ENCODE results near the gene FAM168A.
"Not testable (repeated sequence)": the region's sequence is repeated elsewhere in the genome, so short reads cannot be mapped to it uniquely, and the experiment has no call there.

FAM168A gene

DNA sequence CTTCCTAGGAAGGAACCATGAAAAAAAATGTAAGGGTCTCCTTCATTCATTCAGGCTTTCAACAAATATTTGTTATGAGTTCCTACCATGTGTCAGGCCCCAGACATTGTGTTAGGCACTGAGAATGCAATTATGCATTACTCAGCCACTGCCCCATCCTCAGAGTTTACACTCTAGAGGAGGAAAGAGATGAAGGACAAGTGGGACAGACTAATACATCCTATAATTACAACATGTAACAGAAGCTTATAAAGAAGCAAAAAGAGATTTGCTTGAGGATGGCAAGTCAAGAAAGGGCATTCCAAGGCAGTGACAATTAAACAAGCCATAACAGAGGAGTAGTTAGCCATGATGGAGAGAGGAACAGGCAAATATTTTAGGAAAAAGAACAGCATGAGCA is 78.6 kb downstream of the FAM168A start:
- DNase-seq (ENCODE audit: low spot score): no peak

DNA sequence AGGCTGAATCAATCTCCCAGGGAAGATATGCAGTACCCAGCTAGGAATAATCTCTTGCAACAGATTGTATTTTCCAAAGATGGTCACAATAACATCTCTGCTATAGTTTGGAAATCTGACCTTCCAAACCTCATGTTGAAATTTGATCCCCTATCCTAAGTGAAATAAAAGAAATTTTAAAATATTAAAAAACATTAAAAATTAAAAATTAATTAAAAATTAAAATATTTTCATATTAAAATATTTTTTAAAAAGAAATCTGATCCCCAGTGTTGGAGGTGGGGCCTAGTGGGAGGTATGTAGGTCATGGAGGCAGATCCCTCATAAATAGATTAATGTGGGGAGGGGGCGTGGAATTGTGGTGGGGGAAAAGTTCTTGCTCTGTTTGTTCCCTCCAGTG is 79.7 kb downstream of the FAM168A start:
- no peak for DNase-seq (ENCODE audit: low spot score)

DNA sequence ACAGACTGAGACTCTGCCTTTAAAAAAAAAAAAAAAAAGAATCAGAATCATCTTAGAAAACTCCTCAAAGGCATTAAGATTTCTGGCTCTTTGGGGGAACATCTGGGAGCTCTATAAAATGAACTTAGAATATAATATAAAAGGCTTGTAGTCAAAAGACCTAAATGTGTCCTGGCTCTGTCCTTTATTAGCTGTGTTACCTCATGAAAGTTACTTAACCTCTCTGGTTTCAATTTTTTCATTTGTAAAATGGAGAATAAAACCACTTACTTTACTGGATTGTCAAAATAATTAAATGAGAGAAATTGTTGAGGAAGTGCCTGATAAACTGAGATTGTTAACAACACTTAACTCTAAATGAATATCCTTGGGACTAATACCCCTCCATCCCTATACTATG is 81.8 kb downstream of the FAM168A start:
- DNase-seq (ENCODE audit: low spot score): no peak

- DNase-seq (ENCODE audit: low spot score): no peak
These were observed 84.2 kb downstream of the FAM168A start for GRCh38 chr11:73513707-73514106.

DNA sequence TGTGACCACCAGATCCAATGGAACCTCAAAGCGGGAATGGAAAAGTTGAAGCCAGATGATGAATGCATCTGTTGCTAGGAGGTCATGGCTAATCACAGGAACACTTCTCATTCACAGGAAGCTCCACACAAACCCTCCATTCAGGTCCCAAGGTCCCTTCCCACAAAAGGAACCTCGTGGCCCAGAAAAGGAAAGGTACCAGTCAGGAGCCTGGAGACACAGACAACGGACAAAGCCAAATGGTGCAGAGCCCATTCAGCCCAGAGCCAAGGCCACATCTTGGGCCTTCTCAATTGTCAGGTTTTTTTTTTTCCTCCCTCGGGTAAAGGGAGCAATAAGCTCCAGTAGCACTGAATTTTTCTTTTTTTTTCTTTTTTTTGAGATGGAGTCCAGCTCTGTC is 87.0 kb downstream of the FAM168A start:
- peak; percentile 26 for DNase-seq (ENCODE audit: low spot score)

DNA sequence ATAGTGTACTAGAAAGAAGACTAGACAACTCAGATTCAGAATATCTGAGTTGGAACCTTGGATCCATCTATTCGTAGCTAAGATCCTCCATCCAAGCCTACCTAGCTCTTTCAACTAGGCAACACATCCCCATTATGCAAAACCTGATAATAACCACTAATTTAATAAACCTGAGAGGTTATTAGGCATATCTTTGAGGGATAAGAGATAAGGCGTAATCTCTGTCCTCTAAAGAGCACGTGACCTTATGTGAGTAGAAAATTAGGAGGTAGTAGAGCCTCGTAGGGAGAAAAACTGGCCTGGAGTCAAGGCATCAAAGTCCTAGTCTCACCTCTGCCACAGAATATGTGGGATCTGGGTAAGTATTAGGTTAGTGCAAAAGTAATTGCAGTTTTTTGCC is 87.8 kb downstream of the FAM168A start:
- no peak for DNase-seq (ENCODE audit: low spot score)

DNA sequence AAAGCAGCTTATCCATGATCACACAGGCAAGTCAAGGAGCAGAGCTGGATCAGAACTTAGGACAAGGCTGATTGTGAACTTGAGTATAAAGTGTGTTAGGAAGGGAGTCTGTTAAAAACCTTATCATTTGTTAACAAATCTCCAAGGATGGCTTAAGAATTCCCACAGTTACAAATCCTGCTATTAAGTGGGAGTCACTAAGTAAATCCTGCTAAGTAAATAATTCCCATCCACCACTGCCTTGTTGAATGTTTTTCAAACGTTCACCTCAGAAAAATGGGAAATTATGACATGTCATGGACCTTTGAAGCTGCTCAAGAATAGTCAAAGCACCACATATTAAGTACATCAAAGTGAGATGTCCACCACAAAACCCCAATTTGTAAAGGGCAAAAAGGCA is 88.7 kb downstream of the FAM168A start:
- no peak for DNase-seq (ENCODE audit: low spot score)

- DNase-seq (ENCODE audit: low spot score): no peak
These were observed 89.4 kb downstream of the FAM168A start for GRCh38 chr11:73508243-73509176.

- DNase-seq (ENCODE audit: low spot score): no peak
These were observed 90.8 kb downstream of the FAM168A start for GRCh38 chr11:73507086-73507485.

- DNase-seq (ENCODE audit: low spot score): no peak
These were observed 91.9 kb downstream of the FAM168A start for GRCh38 chr11:73506038-73506437.

DNA sequence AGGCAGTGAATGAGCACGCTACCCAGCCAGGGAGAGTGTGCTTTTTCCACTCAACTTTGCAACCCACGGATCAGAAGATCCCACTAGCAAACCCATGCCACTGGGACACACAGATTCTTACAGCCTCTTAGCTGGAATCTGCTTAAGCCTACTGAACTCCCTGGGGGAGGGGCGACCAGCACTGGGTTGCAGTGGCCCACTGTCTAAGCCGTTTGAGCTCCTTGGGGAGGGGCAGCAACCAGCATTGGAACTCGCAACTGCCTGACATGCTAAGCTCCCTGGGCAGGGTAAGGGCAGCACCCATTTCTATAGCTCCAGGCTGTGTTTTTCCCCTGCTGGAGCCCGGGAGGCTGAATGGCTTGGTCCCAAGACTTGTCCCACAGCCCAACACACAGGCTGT is 99.6 kb downstream of the FAM168A start:
- no peak for DNase-seq (ENCODE audit: low spot score)

DNA sequence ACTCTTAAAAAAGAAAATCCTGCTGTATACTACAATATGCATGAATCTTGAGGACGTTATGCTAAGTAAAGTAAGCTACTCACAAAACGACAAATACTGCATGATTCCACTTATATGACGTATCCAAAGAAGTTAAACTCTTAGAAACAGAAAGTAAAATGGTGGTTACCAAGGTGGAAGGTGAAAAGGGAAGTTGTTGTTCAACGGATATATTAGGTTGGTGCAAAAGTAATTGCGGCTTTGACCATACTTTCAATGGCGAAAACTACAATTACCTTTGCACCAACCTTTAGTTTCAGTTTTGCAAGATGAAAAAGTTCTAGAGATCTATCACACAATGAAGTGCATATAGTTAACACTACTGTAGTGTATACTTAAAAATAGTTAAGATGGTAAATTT is 101.8 kb downstream of the FAM168A start:
- no peak for DNase-seq (ENCODE audit: low spot score)

DNA sequence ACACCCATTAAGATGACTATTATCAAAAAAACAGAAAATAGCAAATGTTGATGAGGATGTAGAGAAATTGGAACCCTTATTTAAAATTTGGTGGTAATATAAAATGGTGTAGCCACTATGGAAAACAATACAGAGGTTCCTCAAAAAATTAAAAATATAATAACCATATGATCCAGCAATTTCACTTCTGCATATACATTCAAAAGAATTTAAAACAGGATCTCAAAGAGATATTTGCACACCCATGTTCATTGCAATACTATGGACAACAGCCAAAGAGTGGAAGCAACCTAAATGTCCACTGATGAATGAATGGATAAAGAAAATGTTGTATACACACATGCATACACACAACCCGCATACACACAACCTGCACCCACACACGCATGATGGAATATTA is 102.2 kb downstream of the FAM168A start:
- no peak for DNase-seq (ENCODE audit: low spot score)

DNA sequence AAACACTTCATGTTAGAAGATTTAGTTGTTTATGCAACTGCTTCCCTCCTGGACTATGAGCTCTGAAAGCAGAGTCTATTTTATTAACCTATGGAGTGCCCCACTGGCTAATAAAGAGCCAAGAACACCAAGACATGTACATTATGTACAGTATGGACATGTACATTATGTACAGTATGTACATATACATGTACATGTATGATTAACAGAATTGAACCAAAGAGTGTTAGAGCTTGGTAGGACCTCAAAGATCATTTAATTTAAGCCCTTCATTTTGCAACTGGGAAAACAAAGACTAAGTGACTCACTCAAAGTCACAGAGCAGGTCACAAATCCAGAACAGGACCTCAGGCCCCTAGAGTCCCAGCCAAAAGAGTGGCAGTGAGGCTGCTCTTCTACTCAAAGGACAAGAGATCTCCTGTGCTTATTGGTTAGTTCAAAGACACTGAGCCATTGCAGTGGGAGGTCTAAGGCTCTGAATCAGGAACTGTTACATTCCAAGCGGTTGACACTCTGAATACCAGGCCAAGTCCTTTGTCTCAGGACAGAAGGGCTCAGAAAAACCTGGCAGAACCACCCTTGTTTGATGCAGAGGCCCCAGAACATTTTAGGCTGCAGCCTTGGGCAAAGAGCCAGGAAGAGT is 103.8 kb downstream of the FAM168A start:
- DNase-seq (ENCODE audit: low spot score): peak; percentile 63

- no peak for DNase-seq (ENCODE audit: low spot score)
These were observed 116.3 kb downstream of the FAM168A start for GRCh38 chr11:73481626-73482025.

GRCh38 chr11:73480677-73481076 is 117.2 kb downstream of the FAM168A start:
- DNase-seq (ENCODE audit: low spot score): no peak

DNA sequence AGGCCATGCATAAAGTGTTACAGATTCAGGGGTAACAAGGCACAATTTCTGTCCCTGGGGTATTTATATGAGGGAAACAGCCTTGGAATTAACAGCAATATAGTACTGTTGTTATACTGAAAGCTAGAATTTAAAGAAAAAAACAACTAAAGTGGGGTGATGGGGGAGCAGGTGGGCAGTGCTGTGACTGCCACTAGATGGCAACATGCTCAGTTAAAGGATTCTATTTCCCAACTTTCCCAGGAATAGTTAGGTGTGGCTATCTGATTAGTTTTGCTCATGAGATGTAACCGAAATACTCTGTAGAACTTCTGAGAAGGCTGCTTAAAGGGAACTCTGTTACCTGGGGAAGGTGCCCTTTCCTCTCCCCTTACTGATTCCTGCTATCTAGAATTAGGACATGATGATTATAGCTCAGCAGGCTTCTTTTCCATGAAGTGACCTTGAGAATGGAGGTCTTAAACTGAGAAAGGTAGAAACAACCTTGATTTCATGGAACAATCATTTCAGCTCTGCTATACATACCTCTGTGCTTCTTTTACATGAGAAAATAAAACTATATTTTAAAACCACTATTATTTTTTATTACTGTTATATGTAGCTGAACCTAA is 119.1 kb downstream of the FAM168A start:
- peak; percentile 60 for DNase-seq (ENCODE audit: low spot score)

DNA sequence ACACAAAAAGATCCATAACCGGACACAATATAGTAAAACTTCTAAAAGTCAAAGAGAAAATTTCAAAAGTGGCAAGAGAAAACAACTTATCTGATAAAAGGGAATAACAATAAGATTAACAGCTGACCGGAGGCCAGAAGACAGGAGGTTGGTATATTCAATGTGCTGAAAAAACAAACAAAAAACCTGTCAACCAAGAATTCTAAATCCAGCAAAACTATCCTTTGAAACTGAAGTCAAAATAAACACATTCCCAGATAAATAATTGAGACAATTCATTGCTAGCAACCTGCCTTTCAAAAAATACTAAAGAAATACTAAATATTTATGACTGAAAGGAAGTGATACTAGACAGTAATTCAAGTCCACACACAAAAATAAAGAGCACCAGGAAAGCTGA is 120.4 kb downstream of the FAM168A start:
- no peak for DNase-seq (ENCODE audit: low spot score)

DNA sequence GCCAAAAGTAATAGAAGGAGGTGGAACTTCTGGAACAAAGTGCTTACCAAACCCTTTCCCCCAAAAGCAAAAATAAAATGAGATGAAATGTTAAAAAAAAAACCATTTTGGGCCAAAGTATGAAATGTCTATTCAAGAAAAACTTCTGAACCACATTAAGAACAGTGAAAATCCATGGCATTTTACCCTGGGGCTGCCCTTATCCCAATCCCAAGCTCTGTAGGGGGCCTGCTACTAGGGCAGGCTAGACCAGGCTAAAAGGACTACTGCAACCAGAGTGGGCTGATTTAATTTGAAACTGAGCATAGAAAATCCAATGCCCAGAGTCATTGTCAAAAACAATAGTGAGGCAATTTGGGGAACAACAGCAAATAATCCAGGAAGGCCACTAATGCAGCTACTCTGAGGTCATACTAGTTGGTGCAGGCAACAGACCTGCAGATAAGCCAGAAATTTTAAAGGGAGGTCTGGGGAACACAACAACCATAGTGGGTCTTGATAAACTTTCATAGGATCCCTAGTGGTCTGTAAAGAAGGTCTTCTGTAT is 122.3 kb downstream of the FAM168A start:
- DNase-seq (ENCODE audit: low spot score): no peak

GRCh38 chr11:73473252-73473651 is 124.7 kb downstream of the FAM168A start:
- DNase-seq (ENCODE audit: low spot score): no peak

- not testable (repeated sequence) for DNase-seq (ENCODE audit: low spot score)
These were observed 127.8 kb downstream of the FAM168A start for GRCh38 chr11:73470036-73470612.

DNA sequence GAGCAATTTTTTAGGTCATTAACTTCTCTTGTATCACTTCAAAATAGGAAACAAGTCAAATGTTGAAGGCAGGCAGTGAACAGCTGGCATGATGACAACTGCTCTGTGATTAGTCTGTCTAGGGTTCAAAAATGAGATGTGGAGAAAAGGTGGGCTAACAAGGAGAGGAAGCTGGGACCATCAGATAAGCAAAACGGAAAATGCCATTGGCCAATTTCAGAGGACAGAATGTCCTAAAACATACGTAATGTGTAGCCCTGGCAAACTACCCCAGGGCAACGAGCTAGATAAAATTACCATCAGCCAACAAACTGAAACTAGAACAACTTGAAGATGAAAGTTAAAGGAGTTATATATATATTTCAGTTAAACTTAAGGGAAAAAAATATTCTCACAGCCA is 128.5 kb downstream of the FAM168A start:
- no peak for DNase-seq (ENCODE audit: low spot score)
